ENCODE data around the gene SBF1. TPM values are rescaled to one million over a fixed set of nuclear protein-coding genes. Genes with fewer than 3 reads are reported as not detected.

SBF1 gene
- total RNA-seq, 4 donors from 2014 or later, result 80.0 to 227 (median 128) TPM

DNA sequence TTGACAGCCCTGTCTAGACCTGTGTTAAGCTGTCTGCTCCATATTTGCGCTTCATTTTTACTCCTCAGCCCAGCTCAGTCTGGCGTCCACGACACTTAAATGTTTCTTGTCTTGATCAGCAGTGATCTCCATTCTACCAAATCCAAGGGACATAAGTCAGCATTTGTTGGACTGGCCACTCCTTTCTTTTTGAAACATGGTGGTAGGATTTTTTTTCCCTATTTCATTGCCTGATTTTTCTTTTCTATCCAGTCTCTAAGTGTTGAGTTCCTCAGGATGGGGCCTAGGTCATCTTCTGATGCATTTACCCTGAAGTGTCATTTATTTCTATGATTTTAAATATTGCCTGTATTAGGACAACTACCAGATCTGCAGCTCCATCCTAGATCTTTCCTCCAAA lies 34.1 kb upstream of the SBF1 start:
- 11 to 14% methylated on average over 3 of the region's 3 CpGs for WGBS, 2 donors
- intact Hi-C loops (cut with DNase I), result loop anchor here (10.0 kb wide), 1 partner anchor 264 kb away; the partner anchor contains the start of gene TUBGCP6
- peak overlapping the region in 2 of 3 donors; percentile 89 to 92 for H3K27ac ChIP-seq

GRCh38 chr22:50507991-50508884 lies 33.4 kb upstream of the SBF1 start, which contains the start of gene NCAPH2:
NCAPH2 (plus strand) TSS chr22:50508224; CDS start chr22:50508338, 114 bp downstream.
- no peaks in the 10 kb centered on the region for H3K9me3 ChIP-seq
- no peaks in the 10 kb centered on the region for H3K27me3 ChIP-seq
- TF ChIP-seq, protein P1, sequence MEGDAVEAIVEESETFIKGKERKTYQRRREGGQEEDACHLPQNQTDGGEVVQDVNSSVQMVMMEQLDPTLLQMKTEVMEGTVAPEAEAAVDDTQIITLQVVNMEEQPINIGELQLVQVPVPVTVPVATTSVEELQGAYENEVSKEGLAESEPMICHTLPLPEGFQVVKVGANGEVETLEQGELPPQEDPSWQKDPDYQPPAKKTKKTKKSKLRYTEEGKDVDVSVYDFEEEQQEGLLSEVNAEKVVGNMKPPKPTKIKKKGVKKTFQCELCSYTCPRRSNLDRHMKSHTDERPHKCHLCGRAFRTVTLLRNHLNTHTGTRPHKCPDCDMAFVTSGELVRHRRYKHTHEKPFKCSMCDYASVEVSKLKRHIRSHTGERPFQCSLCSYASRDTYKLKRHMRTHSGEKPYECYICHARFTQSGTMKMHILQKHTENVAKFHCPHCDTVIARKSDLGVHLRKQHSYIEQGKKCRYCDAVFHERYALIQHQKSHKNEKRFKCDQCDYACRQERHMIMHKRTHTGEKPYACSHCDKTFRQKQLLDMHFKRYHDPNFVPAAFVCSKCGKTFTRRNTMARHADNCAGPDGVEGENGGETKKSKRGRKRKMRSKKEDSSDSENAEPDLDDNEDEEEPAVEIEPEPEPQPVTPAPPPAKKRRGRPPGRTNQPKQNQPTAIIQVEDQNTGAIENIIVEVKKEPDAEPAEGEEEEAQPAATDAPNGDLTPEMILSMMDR (IDR thresholded peaks at IDR 0.05), result peak in 1 of 6 experiments; percentile 30
- peak in 1 of 2 donors; percentile 79 for TF ChIP-seq POLR2A (IDR thresholded peaks at IDR 0.05)
- peaks cover 15 to 18% of the 10 kb centered on the region in 2 donors for H3K36me3 ChIP-seq
- intact Hi-C loops (cut with DNase I), result loop anchor here (10.0 kb wide), 1 partner anchor 263 kb away; the partner anchor contains the start of gene TUBGCP6
- H3K27ac ChIP-seq, result peak within 1 kb of the TSS; percentile 65 to 92 (median 89)
- DNase-seq, result peak; percentile 93 to 95
- peaks cover 9 to 16% of the 10 kb centered on the region in 2 donors for H3K4me1 ChIP-seq
- H3K4me3 ChIP-seq (replicated peaks in 1 of 3), result peak within 1 kb of the TSS; percentile 87 to 98 (median 91)
- 1% methylated on average over 9 to 24 of the region's 76 CpGs for WGBS, 2 donors

More for the DNA sequence above, 34.1 kb upstream of the SBF1 start:
- H3K4me3 ChIP-seq (replicated peaks in 1 of 3), result peak overlapping the region in 1 of 3 donors; percentile 82
- H3K9me3 ChIP-seq, result no peaks in the 10 kb centered on the region
- H3K36me3 ChIP-seq, result peaks cover 10 to 13% of the 10 kb centered on the region in 2 donors
- H3K27me3 ChIP-seq, result no peaks in the 10 kb centered on the region
- TF ChIP-seq, protein P1 (IDR thresholded peaks at IDR 0.05), result no peak
- no peak for TF ChIP-seq POLR2A (IDR thresholded peaks at IDR 0.05)
- H3K4me1 ChIP-seq, result peaks cover 9 to 16% of the 10 kb centered on the region in 2 donors
- DNase-seq, result no peak

DNA sequence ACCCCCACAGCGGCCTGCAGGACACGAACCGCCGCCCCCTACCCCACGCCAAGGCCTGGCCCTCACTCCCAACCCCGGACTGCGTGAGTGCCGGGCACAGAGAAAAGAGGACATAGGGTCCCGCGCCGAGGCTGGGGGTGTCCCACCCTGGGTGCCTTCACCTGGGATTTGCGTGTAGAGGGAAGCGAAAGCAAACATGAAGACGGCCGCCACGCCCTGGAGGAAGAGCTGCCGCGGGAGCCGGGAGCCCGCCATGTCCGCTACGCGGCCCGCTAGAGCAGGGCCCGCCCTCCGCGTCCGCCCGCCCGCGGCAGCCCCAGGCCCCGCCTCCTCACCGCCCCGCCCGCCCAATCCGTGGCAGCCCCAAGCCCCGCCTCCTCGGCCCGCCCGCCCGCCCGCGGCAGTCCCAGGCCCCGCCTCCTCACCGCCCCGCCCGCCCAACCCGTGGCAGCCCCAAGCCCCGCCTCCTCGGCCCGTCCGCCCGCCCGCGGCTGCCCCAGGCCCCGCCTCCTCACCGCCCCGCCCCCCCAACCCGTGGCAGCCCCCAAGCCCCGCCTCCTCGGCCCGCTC lies 32.7 kb upstream of the SBF1 start, which contains the start of gene LMF2:
Gene LMF2, minus strand, starts transcription at position 282 of the 570 bp plus-strand sequence. Its CDS starts 27 bp downstream, at position 255.
- peak within 1 kb of the TSS; percentile 65 to 92 (median 89) for H3K27ac ChIP-seq
- intact Hi-C loops (cut with DNase I), result loop anchor here (10.0 kb wide), 1 partner anchor 263 kb away; the partner anchor contains the start of gene TUBGCP6
- WGBS, 2 donors, result 1% methylated on average over 11 of the region's 62 CpGs; no CpG with 5 or more reads in 1 of the 2 donors
- peak in 1 of 2 donors; percentile 48 for TF ChIP-seq POLR2A (IDR thresholded peaks at IDR 0.05)
- TF ChIP-seq, protein P1 (IDR thresholded peaks at IDR 0.05), result no peak
- no peaks in the 10 kb centered on the region for H3K9me3 ChIP-seq
- no peaks in the 10 kb centered on the region for H3K27me3 ChIP-seq
- peaks cover 22 to 25% of the 10 kb centered on the region in 2 donors for H3K36me3 ChIP-seq
- H3K4me3 ChIP-seq (replicated peaks in 1 of 3), result peak within 1 kb of the TSS; percentile 87 to 98 (median 91)
- peaks cover 9 to 16% of the 10 kb centered on the region in 2 donors for H3K4me1 ChIP-seq
- peak; percentile 87 to 89 for DNase-seq

GRCh38 chr22:50506611-50507420 lies 32.0 kb upstream of the SBF1 start:
- WGBS, 2 donors, result 2 to 33% methylated on average over 7 to 13 of the region's 21 CpGs
- TF ChIP-seq, protein P1 (IDR thresholded peaks at IDR 0.05), result no peak
- no peak for TF ChIP-seq POLR2A (IDR thresholded peaks at IDR 0.05)
- H3K9me3 ChIP-seq, result no peaks in the 10 kb centered on the region
- DNase-seq, result peak in 1 of 2 donors; percentile 39
- H3K27ac ChIP-seq, result peak overlapping the region; percentile 65 to 67 (median 66)
- H3K4me3 ChIP-seq (replicated peaks in 1 of 3), result peak overlapping the region; percentile 87 to 98 (median 91)
- H3K4me1 ChIP-seq, result peaks cover 9 to 16% of the 10 kb centered on the region in 2 donors
- intact Hi-C loops (cut with DNase I), result loop anchor here (10.0 kb wide), 1 partner anchor 262 kb away; the partner anchor contains the start of gene TUBGCP6
- peaks cover 23 to 27% of the 10 kb centered on the region in 2 donors for H3K36me3 ChIP-seq
- no peaks in the 10 kb centered on the region for H3K27me3 ChIP-seq
